Sciatic nerve (tissue), 2 donors: ENCODE measurements around the gene PRTG. TPM values are rescaled to one million over a fixed set of nuclear protein-coding genes. Genes with fewer than 3 reads are reported as not detected.
"Not testable (repeated sequence)": the region's sequence is repeated elsewhere in the genome, so short reads cannot be mapped to it uniquely, and the experiment has no call there.

Experiments used
- ATAC-seq: fragments of 200-7000 bp; cut with Tn5 transposase; one replicate; pipeline ENCODE4 v1.9.1; 2020; ENCODE audit warnings: mild to moderate bottlenecking, moderate library complexity
- DNase-seq: peaks from one replicate; pipeline ENCODE4 v3.0.0-alpha.2; 2020; ENCODE audit warnings: low spot score
- intact Hi-C: fragments of 100-400 bp; cut with DNase I; formaldehyde crosslinking; loops from one replicate; pipeline ENCODE4 v1.14.2; 2022
- total RNA-seq: library from RNA; stranded (reverse); fragmentation: NEBNext Ultra II Directional; extraction: Animal tissue kit (Norgen Biotek cat#: 25700); gene quantifications from one replicate; pipeline ENCODE4 v1.2.1, GENCODE V29; 2021
- donor health status: DM: no; HTN: no; CAD: no.
- donor health status: DM: no; HTN: no; CAD: no.

PRTG gene
- total RNA-seq, 1 donor from 2014 or later = 4.9 TPM

GRCh38 chr15:55707951-55708350 lies 35.0 kb downstream of the PRTG start:
- DNase-seq = no peak
- intact Hi-C loops = no loop called here
- no peak for ATAC-seq

GRCh38 chr15:55707518-55707917 lies 35.4 kb downstream of the PRTG start:
- intact Hi-C loops = no loop called here
- DNase-seq (no peak), ATAC-seq (no peak)

GRCh38 chr15:55703873-55704301 lies 39.1 kb downstream of the PRTG start:
- intact Hi-C loops = no loop called here
- ATAC-seq (no peak), DNase-seq (no peak)

DNA sequence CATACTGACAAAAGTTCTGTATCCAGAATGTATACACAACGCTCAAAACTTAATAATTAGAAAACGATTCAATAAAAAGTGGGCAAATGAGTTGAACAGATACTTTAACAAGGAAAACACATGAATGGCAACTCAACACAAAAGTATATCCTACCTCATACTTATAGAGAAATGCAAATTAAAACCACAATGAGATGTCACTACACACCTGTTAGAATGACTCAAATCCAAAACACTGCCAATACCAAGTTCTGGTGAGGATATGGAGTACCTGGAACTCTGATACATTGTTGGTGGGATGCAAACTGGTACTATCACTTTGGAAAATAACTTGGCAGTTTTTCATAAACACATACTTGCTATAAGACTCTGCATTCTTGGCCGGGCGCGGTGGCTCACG lies 42.1 kb downstream of the PRTG start:
- no peak for ATAC-seq
- DNase-seq = no peak
- intact Hi-C loops = no loop called here

- ATAC-seq = no peak
- no peak for DNase-seq
- intact Hi-C loops = no loop called here
These were observed 44.3 kb downstream of the PRTG start for GRCh38 chr15:55698653-55699052.

GRCh38 chr15:55696221-55696620 lies 46.7 kb downstream of the PRTG start:
- no peak for ATAC-seq
- intact Hi-C loops = no loop called here

GRCh38 chr15:55695432-55695831 lies 47.5 kb downstream of the PRTG start:
- no peak for DNase-seq
- ATAC-seq = no peak
- intact Hi-C loops = no loop called here

More at GRCh38 chr15:55696221-55696620, 46.7 kb downstream of the PRTG start:
- DNase-seq = no peak

- ATAC-seq (no peak), DNase-seq (no peak)
- intact Hi-C loops = no loop called here
These were observed 48.3 kb downstream of the PRTG start for GRCh38 chr15:55694652-55695150.

DNA sequence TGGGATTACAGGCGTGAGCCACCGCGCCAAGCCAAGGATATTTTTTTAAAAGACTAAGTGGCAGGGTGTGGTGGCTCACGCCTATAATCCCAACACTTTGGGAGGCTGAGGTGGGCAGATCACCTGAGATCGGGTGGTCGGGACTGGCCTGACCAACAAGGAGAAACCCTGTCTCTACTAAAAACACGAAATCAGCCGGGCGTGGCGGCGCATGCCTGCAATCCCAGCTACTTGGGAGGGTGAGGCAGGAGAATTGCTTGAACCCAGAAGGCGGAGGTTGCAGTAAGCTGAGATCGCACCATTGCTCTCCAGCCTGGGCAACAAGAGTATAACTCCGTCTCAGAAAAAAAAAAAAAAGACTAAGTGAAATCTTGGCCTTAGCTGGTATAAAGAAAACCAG lies 49.8 kb downstream of the PRTG start:
- intact Hi-C loops, DNase-seq, ATAC-seq: not testable (repeated sequence)

- no peak for DNase-seq
- no peak for ATAC-seq
- intact Hi-C loops = no loop called here
These were observed 55.2 kb downstream of the PRTG start for GRCh38 chr15:55687792-55688191.

- intact Hi-C loops = no loop called here
- no peak for ATAC-seq
- DNase-seq = no peak
These were observed 57.7 kb downstream of the PRTG start for GRCh38 chr15:55685286-55685685.

DNA sequence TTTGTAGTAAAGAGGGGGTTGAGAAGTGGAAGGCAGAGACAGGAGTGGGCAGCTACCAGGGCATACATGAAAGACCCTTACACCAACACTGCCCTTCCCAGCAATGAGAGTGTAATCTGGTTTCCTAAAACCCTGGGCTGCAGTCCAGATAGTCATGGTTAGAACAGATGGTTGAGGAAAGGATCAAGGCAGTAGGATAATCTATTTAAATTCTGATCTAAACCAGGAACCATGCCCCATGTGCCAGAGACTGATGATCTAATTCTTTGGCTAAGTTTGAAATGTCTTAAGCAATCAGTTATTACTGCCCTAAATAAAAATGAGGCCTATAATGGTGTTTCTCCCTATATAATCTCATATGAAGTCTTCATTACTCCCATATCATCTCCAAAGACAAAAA lies 59.6 kb downstream of the PRTG start:
- no peak for DNase-seq
- intact Hi-C loops = no loop called here
- no peak for ATAC-seq

DNA sequence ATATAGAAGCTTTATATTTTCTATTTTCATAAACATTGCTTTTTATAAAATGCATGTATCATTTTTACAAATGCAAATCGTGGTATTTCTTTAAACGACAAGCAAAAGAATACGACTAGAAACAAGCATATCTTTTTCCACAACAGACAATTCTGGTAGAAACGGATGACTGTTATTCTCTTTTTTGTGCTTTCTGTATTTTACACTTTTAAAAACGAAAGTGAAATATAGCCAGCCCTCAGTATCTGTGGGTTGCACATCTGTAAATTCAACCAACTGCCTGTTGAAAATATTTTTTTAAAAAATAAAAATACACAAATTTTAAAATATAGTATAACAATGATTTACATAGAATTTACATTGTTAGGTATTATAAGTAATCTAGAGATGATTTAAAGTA lies 61.3 kb downstream of the PRTG start:
- ATAC-seq (no peak), DNase-seq (no peak)
- intact Hi-C loops = no loop called here

DNA sequence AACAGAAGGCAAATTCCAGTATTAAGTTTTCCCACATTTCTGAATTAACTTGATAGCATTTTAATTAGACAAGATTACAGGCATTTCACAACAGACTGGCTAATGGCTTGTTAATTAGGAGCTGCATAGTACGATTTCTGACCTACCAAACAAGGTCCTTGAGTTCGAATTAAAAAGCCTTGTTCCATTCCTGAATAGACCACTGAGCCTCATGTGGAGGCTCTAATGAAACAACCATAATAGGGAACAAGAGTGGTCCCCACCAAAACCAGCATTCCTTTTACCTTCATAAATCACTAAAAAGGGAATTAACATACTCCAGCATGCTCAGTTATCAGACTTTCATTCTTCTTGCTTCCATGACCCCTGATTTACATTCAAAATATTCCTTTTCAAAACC lies 66.4 kb downstream of the PRTG start:
- intact Hi-C loops = no loop called here
- no peak for ATAC-seq
- DNase-seq = no peak

GRCh38 chr15:55673287-55673686 lies 69.7 kb downstream of the PRTG start:
- no peak for DNase-seq

GRCh38 chr15:55669270-55669669 lies 73.7 kb downstream of the PRTG start:
- ATAC-seq = no peak
- no peak for DNase-seq
- intact Hi-C loops = no loop called here

More at GRCh38 chr15:55673287-55673686, 69.7 kb downstream of the PRTG start:
- ATAC-seq = no peak
- intact Hi-C loops = no loop called here

- DNase-seq = no peak
- no peak for ATAC-seq
These were observed 77.2 kb downstream of the PRTG start for GRCh38 chr15:55665605-55666227.

GRCh38 chr15:55661428-55661827 lies 81.5 kb downstream of the PRTG start:
- intact Hi-C loops = no loop called here
- DNase-seq (no peak), ATAC-seq (no peak)

More at GRCh38 chr15:55665605-55666227, 77.2 kb downstream of the PRTG start:
- intact Hi-C loops = no loop called here

- intact Hi-C loops = no loop called here
- no peak for DNase-seq
- no peak for ATAC-seq
These were observed 82.8 kb downstream of the PRTG start for GRCh38 chr15:55660153-55660552.

- intact Hi-C loops = no loop called here
- DNase-seq (no peak), ATAC-seq (no peak)
These were observed 83.5 kb downstream of the PRTG start for GRCh38 chr15:55659481-55659880.

- no peak for DNase-seq
- ATAC-seq = no peak
- intact Hi-C loops = no loop called here
These were observed 84.1 kb downstream of the PRTG start for GRCh38 chr15:55658886-55659285.
